ENCODE measurements around the gene ZNF516.

Gene ZNF516

GRCh38 chr18:76422121-76422520 is 72.9 kb downstream of the ZNF516 start:
- no peak for DNase-seq
- Histone ChIP-seq H3K4me1 (ENCODE audit: control insufficient read depth, insufficient read depth, low read length, poor library complexity, severe bottlenecking) (no peaks in the 10 kb centered on the region), H3K27ac (ENCODE audit: insufficient read depth, low read length, poor library complexity, severe bottlenecking) (no peak overlapping the region)

GRCh38 chr18:76421685-76422078 is 73.4 kb downstream of the ZNF516 start:
- Histone ChIP-seq H3K27me3 (replicated peaks; ENCODE audit: control insufficient read depth, insufficient read depth, low read length, poor library complexity, severe bottlenecking) (no peaks in the 10 kb centered on the region), H3K4me1 (ENCODE audit: control insufficient read depth, insufficient read depth, low read length, poor library complexity, severe bottlenecking) (no peaks in the 10 kb centered on the region), H3K4me3 (ENCODE audit: insufficient read depth, low read depth, low read length, poor library complexity, severe bottlenecking) (no peak overlapping the region), H3K36me3 (ENCODE audit: control insufficient read depth, insufficient read depth, low read length) (no peaks in the 10 kb centered on the region), H3K9me3 (ENCODE audit: control insufficient read depth, low read length) (no peaks in the 10 kb centered on the region), H3K27ac (ENCODE audit: insufficient read depth, low read length, poor library complexity, severe bottlenecking) (no peak overlapping the region)
- no peak for DNase-seq

More at GRCh38 chr18:76422121-76422520, 72.9 kb downstream of the ZNF516 start:
- H3K36me3 ChIP-seq (ENCODE audit: control insufficient read depth, insufficient read depth, low read length): no peaks in the 10 kb centered on the region
- H3K27me3 ChIP-seq (replicated peaks; ENCODE audit: control insufficient read depth, insufficient read depth, low read length, poor library complexity, severe bottlenecking): no peaks in the 10 kb centered on the region
- H3K9me3 ChIP-seq (ENCODE audit: control insufficient read depth, low read length): no peaks in the 10 kb centered on the region
- H3K4me3 ChIP-seq (ENCODE audit: insufficient read depth, low read depth, low read length, poor library complexity, severe bottlenecking): no peak overlapping the region

- Histone ChIP-seq H3K27me3 (replicated peaks; ENCODE audit: control insufficient read depth, insufficient read depth, low read length, poor library complexity, severe bottlenecking) (no peaks in the 10 kb centered on the region), H3K9me3 (ENCODE audit: control insufficient read depth, low read length) (no peaks in the 10 kb centered on the region), H3K27ac (ENCODE audit: insufficient read depth, low read length, poor library complexity, severe bottlenecking) (no peak overlapping the region), H3K36me3 (ENCODE audit: control insufficient read depth, insufficient read depth, low read length) (no peaks in the 10 kb centered on the region), H3K4me1 (ENCODE audit: control insufficient read depth, insufficient read depth, low read length, poor library complexity, severe bottlenecking) (no peaks in the 10 kb centered on the region), H3K4me3 (ENCODE audit: insufficient read depth, low read depth, low read length, poor library complexity, severe bottlenecking) (no peak overlapping the region)
- no peak for DNase-seq
Observed at GRCh38 chr18:76420898-76421684, 74.0 kb downstream of the ZNF516 start.

- Histone ChIP-seq H3K36me3 (ENCODE audit: control insufficient read depth, insufficient read depth, low read length) (no peaks in the 10 kb centered on the region), H3K9me3 (ENCODE audit: control insufficient read depth, low read length) (no peaks in the 10 kb centered on the region), H3K27me3 (replicated peaks; ENCODE audit: control insufficient read depth, insufficient read depth, low read length, poor library complexity, severe bottlenecking) (no peaks in the 10 kb centered on the region), H3K27ac (ENCODE audit: insufficient read depth, low read length, poor library complexity, severe bottlenecking) (no peak overlapping the region), H3K4me1 (ENCODE audit: control insufficient read depth, insufficient read depth, low read length, poor library complexity, severe bottlenecking) (no peaks in the 10 kb centered on the region), H3K4me3 (ENCODE audit: insufficient read depth, low read depth, low read length, poor library complexity, severe bottlenecking) (no peak overlapping the region)
- no peak for DNase-seq
Observed at GRCh38 chr18:76419811-76420210, 75.2 kb downstream of the ZNF516 start.

- Histone ChIP-seq H3K9me3 (ENCODE audit: control insufficient read depth, low read length) (no peaks in the 10 kb centered on the region), H3K36me3 (ENCODE audit: control insufficient read depth, insufficient read depth, low read length) (no peaks in the 10 kb centered on the region), H3K4me1 (ENCODE audit: control insufficient read depth, insufficient read depth, low read length, poor library complexity, severe bottlenecking) (no peaks in the 10 kb centered on the region), H3K27me3 (replicated peaks; ENCODE audit: control insufficient read depth, insufficient read depth, low read length, poor library complexity, severe bottlenecking) (no peaks in the 10 kb centered on the region), H3K27ac (ENCODE audit: insufficient read depth, low read length, poor library complexity, severe bottlenecking) (no peak overlapping the region), H3K4me3 (ENCODE audit: insufficient read depth, low read depth, low read length, poor library complexity, severe bottlenecking) (no peak overlapping the region)
- no peak for DNase-seq
Observed at GRCh38 chr18:76416911-76417310, 78.1 kb downstream of the ZNF516 start.

GRCh38 chr18:76414936-76415621 is 80.0 kb downstream of the ZNF516 start:
- H3K36me3 ChIP-seq (ENCODE audit: control insufficient read depth, insufficient read depth, low read length): no peaks in the 10 kb centered on the region
- H3K27me3 ChIP-seq (replicated peaks; ENCODE audit: control insufficient read depth, insufficient read depth, low read length, poor library complexity, severe bottlenecking): no peaks in the 10 kb centered on the region
- no peaks in the 10 kb centered on the region for H3K4me1 ChIP-seq (ENCODE audit: control insufficient read depth, insufficient read depth, low read length, poor library complexity, severe bottlenecking)
- DNase-seq: no peak
- no peak overlapping the region for H3K4me3 ChIP-seq (ENCODE audit: insufficient read depth, low read depth, low read length, poor library complexity, severe bottlenecking)
- no peak overlapping the region for H3K27ac ChIP-seq (ENCODE audit: insufficient read depth, low read length, poor library complexity, severe bottlenecking)
- H3K9me3 ChIP-seq (ENCODE audit: control insufficient read depth, low read length): no peaks in the 10 kb centered on the region

- no peaks in the 10 kb centered on the region for H3K4me1 ChIP-seq (ENCODE audit: control insufficient read depth, insufficient read depth, low read length, poor library complexity, severe bottlenecking)
Observed at GRCh38 chr18:76412818-76413565, 82.0 kb downstream of the ZNF516 start.

GRCh38 chr18:76412010-76412817 is 82.8 kb downstream of the ZNF516 start:
- DNase-seq: no peak
- Histone ChIP-seq H3K27me3 (replicated peaks; ENCODE audit: control insufficient read depth, insufficient read depth, low read length, poor library complexity, severe bottlenecking) (no peaks in the 10 kb centered on the region), H3K4me1 (ENCODE audit: control insufficient read depth, insufficient read depth, low read length, poor library complexity, severe bottlenecking) (no peaks in the 10 kb centered on the region), H3K9me3 (ENCODE audit: control insufficient read depth, low read length) (no peaks in the 10 kb centered on the region), H3K4me3 (ENCODE audit: insufficient read depth, low read depth, low read length, poor library complexity, severe bottlenecking) (no peak overlapping the region), H3K36me3 (ENCODE audit: control insufficient read depth, insufficient read depth, low read length) (no peaks in the 10 kb centered on the region), H3K27ac (ENCODE audit: insufficient read depth, low read length, poor library complexity, severe bottlenecking) (no peak overlapping the region)

More at GRCh38 chr18:76412818-76413565, 82.0 kb downstream of the ZNF516 start:
- H3K4me3 ChIP-seq (ENCODE audit: insufficient read depth, low read depth, low read length, poor library complexity, severe bottlenecking): no peak overlapping the region
- no peaks in the 10 kb centered on the region for H3K9me3 ChIP-seq (ENCODE audit: control insufficient read depth, low read length)
- no peak overlapping the region for H3K27ac ChIP-seq (ENCODE audit: insufficient read depth, low read length, poor library complexity, severe bottlenecking)
- H3K27me3 ChIP-seq (replicated peaks; ENCODE audit: control insufficient read depth, insufficient read depth, low read length, poor library complexity, severe bottlenecking): no peaks in the 10 kb centered on the region
- no peaks in the 10 kb centered on the region for H3K36me3 ChIP-seq (ENCODE audit: control insufficient read depth, insufficient read depth, low read length)
- DNase-seq: no peak

- H3K4me3 ChIP-seq (ENCODE audit: insufficient read depth, low read depth, low read length, poor library complexity, severe bottlenecking): no peak overlapping the region
- H3K36me3 ChIP-seq (ENCODE audit: control insufficient read depth, insufficient read depth, low read length): no peaks in the 10 kb centered on the region
- DNase-seq: no peak
- no peaks in the 10 kb centered on the region for H3K9me3 ChIP-seq (ENCODE audit: control insufficient read depth, low read length)
- no peaks in the 10 kb centered on the region for H3K27me3 ChIP-seq (replicated peaks; ENCODE audit: control insufficient read depth, insufficient read depth, low read length, poor library complexity, severe bottlenecking)
- no peak overlapping the region for H3K27ac ChIP-seq (ENCODE audit: insufficient read depth, low read length, poor library complexity, severe bottlenecking)
- H3K4me1 ChIP-seq (ENCODE audit: control insufficient read depth, insufficient read depth, low read length, poor library complexity, severe bottlenecking): no peaks in the 10 kb centered on the region
Observed at GRCh38 chr18:76410660-76411417, 84.2 kb downstream of the ZNF516 start.
